BLaER1 treated with 17β-estradiol and CSF1 and Interleukin-3, amounts not matched to agents 10 nM and 100 nM (cell line): ENCODE data around the gene ZMYM3.
"Not testable (repeated sequence)": the region's sequence is repeated elsewhere in the genome, so short reads cannot be mapped to it uniquely, and the experiment has no call there.

Experiments
- H3K27ac ChIP-seq, 11 experiments: shearing (Covaris generic); formaldehyde crosslinking; 2 replicates each; pipeline ENCODE4 v1.8.1; 2022
- H3K27me3 ChIP-seq, 11 experiments: shearing (Covaris generic); formaldehyde crosslinking; 2 replicates each; pipeline ENCODE4 v1.8.1; 2022
- H3K36me3 ChIP-seq, 11 experiments: shearing (Covaris generic); formaldehyde crosslinking; 2 replicates each; pipeline ENCODE4 v1.8.1; 2022
- H3K4me1 ChIP-seq, 10 experiments: shearing (Covaris generic); formaldehyde crosslinking; 2 replicates each; pipeline ENCODE4 v1.8.1; 2022
- H3K4me2 ChIP-seq, 11 experiments: shearing (Covaris generic); formaldehyde crosslinking; 2 replicates each; pipeline ENCODE4 v1.8.1; 2022
- H3K4me3 ChIP-seq, 10 experiments: shearing (Covaris generic); formaldehyde crosslinking; 2 replicates each; pipeline ENCODE4 v1.8.1; 2022
- H3K9ac ChIP-seq, 11 experiments: shearing (Covaris generic); formaldehyde crosslinking; 2 replicates each; pipeline ENCODE4 v1.8.1; 2022
- H3K9me3 ChIP-seq, 11 experiments: shearing (Covaris generic); formaldehyde crosslinking; replicated peaks in 1 of 11; 2 replicates each; pipeline ENCODE4 v1.8.1; 2022
- H4K20me1 ChIP-seq, 11 experiments: shearing (Covaris generic); formaldehyde crosslinking; 2 replicates each; pipeline ENCODE4 v1.8.1; 2022
- Cebpa-rat ChIP-seq, 11 experiments: shearing (Covaris generic); IDR thresholded peaks; 2 replicates each; pipeline ENCODE4 v1.8.1; 2022

Gene ZMYM3

GRCh38 chrX:71292669-71293365, 38.9 kb upstream of the ZMYM3 start:
- no peak overlapping the region for H3K4me2 ChIP-seq
- H3K9me3 ChIP-seq: no peaks in the 10 kb centered on the region
- no peak overlapping the region for H3K27ac ChIP-seq
- H3K4me3 ChIP-seq: no peak overlapping the region
- peaks cover 0 to 9% (median 0%) of the 10 kb centered on the region in 10 experiments; a peak in 1 of 20 replicates for H3K4me1 ChIP-seq
- H3K27me3 ChIP-seq: peaks cover 32 to 94% (median 78%) of the 10 kb centered on the region in 11 experiments; a peak in 21 of 22 replicates
- no peak for TF ChIP-seq Cebpa-rat (IDR thresholded peaks at IDR 0.05)
- H3K9ac ChIP-seq: no peak overlapping the region
- peaks cover 63 to 100% (median 98%) of the 10 kb centered on the region in 11 experiments for H4K20me1 ChIP-seq
- H3K36me3 ChIP-seq: peaks cover 74 to 100% (median 97%) of the 10 kb centered on the region in 11 experiments

GRCh38 chrX:71291381-71291780, 37.4 kb upstream of the ZMYM3 start:
- H3K36me3 ChIP-seq: peaks cover 59 to 97% (median 91%) of the 10 kb centered on the region in 11 experiments
- peaks cover 20 to 94% (median 74%) of the 10 kb centered on the region in 11 experiments; a peak in 21 of 22 replicates for H3K27me3 ChIP-seq
- peaks cover 74 to 100% (median 98%) of the 10 kb centered on the region in 11 experiments for H4K20me1 ChIP-seq
- H3K4me3 ChIP-seq: no peak overlapping the region
- no peak overlapping the region for H3K9ac ChIP-seq
- no peak overlapping the region for H3K27ac ChIP-seq
- no peak for TF ChIP-seq Cebpa-rat (IDR thresholded peaks at IDR 0.05)
- H3K9me3 ChIP-seq: no peaks in the 10 kb centered on the region
- peaks cover 3 to 13% (median 9%) of the 10 kb centered on the region in 10 experiments; a peak in 8 of 20 replicates for H3K4me1 ChIP-seq
- no peak overlapping the region for H3K4me2 ChIP-seq

GRCh38 chrX:71285929-71286328, 32.0 kb upstream of the ZMYM3 start:
- Histone ChIP-seq H3K27me3 (peaks cover 4 to 61% (median 42%) of the 10 kb centered on the region in 11 experiments; a peak in 19 of 22 replicates), H3K9ac (peak overlapping the region; percentile 35 to 99 (median 97); a peak in 11 of 22 replicates), H3K36me3 (peaks cover 11 to 62% (median 39%) of the 10 kb centered on the region in 11 experiments; a peak in 21 of 22 replicates), H3K9me3 (peaks cover 0 to 30% (median 10%) of the 10 kb centered on the region in 11 experiments; a peak in 12 of 22 replicates), H3K4me1 (peaks cover 3 to 17% (median 12%) of the 10 kb centered on the region in 10 experiments; a peak in 10 of 20 replicates), H3K4me2 (peak overlapping the region; percentile 54 to 84 (median 69); a peak in 21 of 22 replicates), H4K20me1 (peaks cover 62 to 72% (median 69%) of the 10 kb centered on the region in 11 experiments), H3K4me3 (peak overlapping the region; percentile 63 to 82 (median 73); a peak in 19 of 20 replicates), H3K27ac (no peak overlapping the region)
- no peak for TF ChIP-seq Cebpa-rat (IDR thresholded peaks at IDR 0.05)

- Histone ChIP-seq H3K9me3 (peaks cover 0 to 38% (median 10%) of the 10 kb centered on the region in 11 experiments; a peak in 13 of 22 replicates), H4K20me1 (peaks cover 38 to 49% (median 45%) of the 10 kb centered on the region in 11 experiments; a peak in 21 of 22 replicates), H3K27ac (peak within 1 kb of the TSS; percentile 90 to 99 (median 98)), H3K36me3 (peaks cover under 1 to 39% (median 16%) of the 10 kb centered on the region in 11 experiments; a peak in 15 of 22 replicates), H3K4me1 (peaks cover 3 to 17% (median 12%) of the 10 kb centered on the region in 10 experiments; a peak in 10 of 20 replicates), H3K4me2 (peak within 1 kb of the TSS; percentile 54 to 84 (median 69); a peak in 21 of 22 replicates), H3K9ac (peak within 1 kb of the TSS; percentile 95 to 99 (median 97)), H3K4me3 (peak within 1 kb of the TSS; percentile 63 to 82 (median 73)), H3K27me3 (peaks cover 2 to 48% (median 32%) of the 10 kb centered on the region in 11 experiments; a peak in 19 of 22 replicates)
- TF ChIP-seq Cebpa-rat (IDR thresholded peaks at IDR 0.05): no peak
Observed at GRCh38 chrX:71283403-71284143, 29.6 kb upstream of the ZMYM3 start, which contains the start of gene NONO. Gene NONO, plus strand, starts transcription at chrX:71283635. Its CDS starts 7,003 bp downstream, at chrX:71290638.

- TF ChIP-seq Cebpa-rat (IDR thresholded peaks at IDR 0.05): no peak
- Histone ChIP-seq H4K20me1 (peaks cover 30 to 40% (median 37%) of the 10 kb centered on the region in 11 experiments; a peak in 21 of 22 replicates), H3K27me3 (peaks cover 0 to 40% (median 26%) of the 10 kb centered on the region in 11 experiments; a peak in 19 of 22 replicates), H3K4me1 (peaks cover 3 to 17% (median 11%) of the 10 kb centered on the region in 10 experiments; a peak in 10 of 20 replicates), H3K4me3 (peak overlapping the region; percentile 32 to 82 (median 58); a peak in 16 of 20 replicates), H3K9me3 (peaks cover 0 to 38% (median 10%) of the 10 kb centered on the region in 11 experiments; a peak in 13 of 22 replicates), H3K9ac (peak overlapping the region; percentile 83 to 99 (median 97)), H3K36me3 (peaks cover 0 to 31% (median 10%) of the 10 kb centered on the region in 11 experiments; a peak in 14 of 22 replicates), H3K27ac (peak overlapping the region; percentile 90 to 99 (median 98)), H3K4me2 (peak overlapping the region; percentile 29 to 60 (median 43); a peak in 20 of 22 replicates)
Observed at GRCh38 chrX:71282514-71283402, 28.8 kb upstream of the ZMYM3 start.

GRCh38 chrX:71281300-71281699, 27.4 kb upstream of the ZMYM3 start:
- H3K4me1 ChIP-seq, H3K9ac ChIP-seq, H3K4me3 ChIP-seq, H3K27ac ChIP-seq, H3K4me2 ChIP-seq: not testable (repeated sequence)
- Histone ChIP-seq H3K27me3 (peaks cover 0 to 25% (median 17%) of the 10 kb centered on the region in 11 experiments; a peak in 18 of 22 replicates), H3K36me3 (peaks cover 0 to 18% (median 5%) of the 10 kb centered on the region in 11 experiments; a peak in 6 of 22 replicates), H3K9me3 (peaks cover 0 to 52% (median 14%) of the 10 kb centered on the region in 11 experiments; a peak in 16 of 22 replicates), H4K20me1 (peaks cover 16 to 26% (median 22%) of the 10 kb centered on the region in 11 experiments; a peak in 20 of 22 replicates)

GRCh38 chrX:71272313-71272712, 18.4 kb upstream of the ZMYM3 start:
- H3K27ac ChIP-seq: not testable (repeated sequence)

More at GRCh38 chrX:71272313-71272712, 18.4 kb upstream of the ZMYM3 start:
- not testable (repeated sequence) for H3K4me2 ChIP-seq, H3K4me3 ChIP-seq, H3K4me1 ChIP-seq, H3K9ac ChIP-seq, H3K36me3 ChIP-seq, H4K20me1 ChIP-seq
- H3K9me3 ChIP-seq: peaks cover 31 to 76% (median 42%) of the 10 kb centered on the region in 11 experiments
- peaks cover 0 to 27% (median 6%) of the 10 kb centered on the region in 11 experiments; a peak in 12 of 22 replicates for H3K27me3 ChIP-seq
